SK-N-SH (cell line): ENCODE data around the gene GALK1. TPM values are rescaled to one million over a fixed set of nuclear protein-coding genes. Genes with fewer than 3 reads are reported as not detected.

Source experiments
- CTCF ChIA-PET: fragments of 300-600, 350-600 bp; formaldehyde crosslinking; extraction: SDS; loops from one replicate; lab custom pipeline; 2021; lab: Yijun Ruan, JAX
- POLR2A ChIA-PET: fragments of 350-600 bp; sonication (Branson Sonifier 250); formaldehyde crosslinking; extraction: SDS; loops from one replicate; lab custom pipeline; 2020; ENCODE audit warnings: antibody characterized with exemption, inconsistent platforms; lab: Yijun Ruan, JAX
- DNase-seq: peaks from one replicate; pipeline ENCODE4 v3.0.0; 2012
- H2AFZ ChIP-seq: fragments of 200-600 bp; sonication (generic); 2 replicates; pipeline ENCODE4 v1.8.1; 2016; ENCODE audit warnings: antibody characterized with exemption, mild to moderate bottlenecking, low read depth
- H3F3A ChIP-seq: fragments of 200-600 bp; sonication (generic); replicated peaks from 2 replicates; pipeline ENCODE3; 2016; ENCODE audit warnings: antibody characterized with exemption, mild to moderate bottlenecking; ENCODE audit not compliant: insufficient read depth
- H3K27ac ChIP-seq, 2 experiments: fragments of 200-500 bp in 1 of 2; fragments of 200-600 bp in 1 of 2; sonication (Bioruptor generic) in 1 of 2; sonication (generic), shearing (Covaris generic) in 1 of 2; 2 replicates each; pipeline versions ENCODE4 v1.5.1 to v1.6.1; 2014 to 2016; ENCODE audit warnings: low read depth in 2 of 2, inconsistent platforms in 1 of 2, low read length in 1 of 2, mild to moderate bottlenecking in 1 of 2, mixed read lengths in 1 of 2
- H3K27me3 ChIP-seq: fragments of 200-600 bp; sonication (generic), shearing (Covaris generic); 2 replicates; pipeline ENCODE4 v1.6.1; 2016; ENCODE audit warnings: mixed run types; ENCODE audit not compliant: insufficient read depth
- H3K36me3 ChIP-seq, 2 experiments: fragments of 200-500 bp in 1 of 2; fragments of 200-600 bp in 1 of 2; sonication (Bioruptor generic) in 1 of 2; sonication (generic) in 1 of 2; replicated peaks in 1 of 2; 2 replicates each; pipeline versions ENCODE3 to v1.5.1; 2014 to 2016; ENCODE audit warnings: low read length in 1 of 2, mild to moderate bottlenecking in 1 of 2; ENCODE audit not compliant: insufficient read depth in 2 of 2, control insufficient read depth in 1 of 2
- H3K4me1 ChIP-seq, 2 experiments: fragments of 200-500 bp in 1 of 2; fragments of 200-600 bp in 1 of 2; sonication (Bioruptor generic) in 1 of 2; sonication (generic), shearing (Covaris generic) in 1 of 2; 2 replicates each; pipeline versions ENCODE4 v1.5.1 to v1.6.1; 2014 to 2016; ENCODE audit warnings: low read depth in 1 of 2, low read length in 1 of 2, mixed run types in 1 of 2; ENCODE audit not compliant: insufficient read depth in 2 of 2, control insufficient read depth in 1 of 2
- H3K4me2 ChIP-seq: fragments of 200-600 bp; sonication (generic), shearing (Covaris generic); 2 replicates; pipeline ENCODE4 v1.6.1; 2017; ENCODE audit warnings: mixed run types
- H3K4me3 ChIP-seq, 2 experiments: fragments of 200-500 bp in 1 of 2; fragments of 200-600 bp in 1 of 2; sonication (Bioruptor generic) in 1 of 2; sonication (generic), shearing (Covaris generic) in 1 of 2; 2 replicates each; pipeline versions ENCODE4 v1.5.1 to v1.8.1; 2014 to 2016; ENCODE audit warnings: low read depth in 2 of 2, inconsistent platforms in 1 of 2, low read length in 1 of 2, mild to moderate bottlenecking in 1 of 2, mixed read lengths in 1 of 2, moderate library complexity in 1 of 2
- H3K79me2 ChIP-seq: fragments of 200-600 bp; sonication (generic); 2 replicates; pipeline ENCODE4 v1.8.1; 2017; ENCODE audit warnings: mild to moderate bottlenecking; ENCODE audit not compliant: insufficient read depth
- H3K9ac ChIP-seq: fragments of 200-600 bp; sonication (generic); 2 replicates; pipeline ENCODE4 v1.6.1; 2017; ENCODE audit warnings: mixed run types
- H3K9me2 ChIP-seq: fragments of 200-600 bp; sonication (generic); 2 replicates; pipeline ENCODE4 v1.6.1; 2017; ENCODE audit warnings: mixed run types
- H3K9me3 ChIP-seq: fragments of 200-600 bp; sonication (generic); 2 replicates; pipeline ENCODE4 v1.6.1; 2017; ENCODE audit warnings: mixed run types, mild to moderate bottlenecking, moderate library complexity
- H4K20me1 ChIP-seq: fragments of 200-600 bp; sonication (generic); 2 replicates; pipeline ENCODE4 v1.6.1; 2017; ENCODE audit warnings: mild to moderate bottlenecking, mixed run types; ENCODE audit not compliant: insufficient read depth
- EP300 ChIP-seq, 2 experiments: IDR thresholded peaks; 2 replicates each; pipeline versions ENCODE4 v1.4.0 to v1.6.1; 2012; ENCODE audit warnings: borderline replicate concordance in 1 of 2, low read depth in 1 of 2, low read length in 1 of 2
- EZH2phosphoT487 ChIP-seq: fragments of 200-600 bp; sonication (generic); IDR thresholded peaks from 2 replicates; pipeline ENCODE4 v1.6.1; 2017; ENCODE audit warnings: low read depth, mixed run types, mild to moderate bottlenecking, antibody characterized with exemption, moderate library complexity, borderline replicate concordance
- FOXJ3 ChIP-seq: sonication (generic); formaldehyde crosslinking; IDR thresholded peaks from 2 replicates; pipeline ENCODE4 v1.5.1; 2020; ENCODE audit warnings: mild to moderate bottlenecking, missing genetic modification reagents
- FOXM1 ChIP-seq: IDR thresholded peaks from 2 replicates; pipeline ENCODE4 v1.4.0; 2012; ENCODE audit warnings: low read depth, mild to moderate bottlenecking
- GATA2 ChIP-seq: sonication (generic); formaldehyde crosslinking; IDR thresholded peaks from 2 replicates; pipeline ENCODE4 v1.5.0; 2020; ENCODE audit warnings: mild to moderate bottlenecking, missing genetic modification reagents
- IRF3 ChIP-seq: fragments of 150-350 bp; IDR thresholded peaks from 2 replicates; pipeline ENCODE4 v1.6.1; 2016; ENCODE audit warnings: mild to moderate bottlenecking, low read depth, low read length
- MEF2A ChIP-seq: IDR thresholded peaks from 2 replicates; pipeline ENCODE4 v1.4.0; 2012; ENCODE audit warnings: low read depth, borderline replicate concordance
- NFIC ChIP-seq: IDR thresholded peaks from 2 replicates; pipeline ENCODE4 v1.4.0; 2012; ENCODE audit warnings: borderline replicate concordance
- NRF1 ChIP-seq: IDR thresholded peaks from 2 replicates; pipeline ENCODE4 v1.6.1; 2012; ENCODE audit warnings: low read depth, mild to moderate bottlenecking, low read length
- PBX3 ChIP-seq: IDR thresholded peaks from 2 replicates; pipeline ENCODE4; 2012
- RAD21 ChIP-seq: IDR thresholded peaks from 2 replicates; pipeline ENCODE4 v1.6.1; 2012; ENCODE audit warnings: mild to moderate bottlenecking, low read length
- REST ChIP-seq: IDR thresholded peaks from 2 replicates; pipeline ENCODE4 v1.6.1; 2012; ENCODE audit warnings: mild to moderate bottlenecking, low read depth, low read length, moderate library complexity
- SIN3A ChIP-seq: IDR thresholded peaks from 2 replicates; pipeline ENCODE4 v1.6.1; 2012; ENCODE audit warnings: low read depth, mild to moderate bottlenecking, low read length, moderate library complexity, borderline replicate concordance
- TEAD4 ChIP-seq: IDR thresholded peaks from 2 replicates; pipeline ENCODE4 v1.4.0; 2012; ENCODE audit warnings: mild to moderate bottlenecking, borderline replicate concordance; ENCODE audit not compliant: insufficient read depth
- USF1 ChIP-seq: IDR thresholded peaks from 2 replicates; pipeline ENCODE4 v1.4.0; 2012; ENCODE audit warnings: low read depth, borderline replicate concordance
- USF2 ChIP-seq: fragments of 150-350 bp; IDR thresholded peaks from 2 replicates; pipeline ENCODE4 v1.6.1; 2017; ENCODE audit warnings: antibody characterized with exemption, low read length, low read depth, borderline replicate concordance
- WGBS: methylation state at CpG from one replicate; pipeline ENCODE4 v1.1.6; 2017; ENCODE audit warnings: low lambda C conversion rate; 5-methylcytosine and 5-hydroxymethylcytosine counted together
- polyA plus RNA-seq, 3 experiments: library from polyadenylated mRNA; depleted of rRNA; stranded (reverse); fragments of >200 nt; gene quantifications; 2 replicates each; pipeline ENCODE4 v1.2.3, GENCODE V29; 2012

The GALK1 gene
- polyA plus RNA-seq, 1 of the 3 experiments (the other 2 are of a cell fraction), result 36.5 TPM

GRCh38 chr17:75808549-75808904 is 43.5 kb upstream of the GALK1 start (continued):
- no peak for TF ChIP-seq USF1

GRCh38 chr17:75807861-75808260 is 42.9 kb upstream of the GALK1 start:
- no peaks in the 10 kb centered on the region for H3K27me3 ChIP-seq
- peaks cover under 1 to 16% of the 10 kb centered on the region in 2 experiments for H3K36me3 ChIP-seq
- no peaks in the 10 kb centered on the region for H3K9me3 ChIP-seq
- ChIA-PET POLR2A (interaction anchor here (0.6 to 2.4 kb wide), 2 partner anchors 28 to 98 kb away, joined by 3 to 12 read pairs; a partner anchor contains a TSS), CTCF (interaction anchor here (1.1 to 3.1 kb wide), 8 partner anchors 9 to 54 kb away, joined by 3 to 18 read pairs (median 5); no protein-coding TSS in a partner anchor)
- H3K4me1 ChIP-seq, result peaks cover 0 to 6% of the 10 kb centered on the region in 2 experiments; a peak in 1 of 4 replicates
- 100% methylated on average over 3 of the region's 3 CpGs for WGBS
- DNase-seq, result no peak
- H3F3A ChIP-seq, result no peaks in the 10 kb centered on the region
- peaks cover 42% of the 10 kb centered on the region; the same call in 1 of the 2 replicates for H3K79me2 ChIP-seq
- H3K9ac ChIP-seq, result no peak overlapping the region
- no peak for TF ChIP-seq EZH2phosphoT487
- no peak for TF ChIP-seq PBX3
- TF ChIP-seq FOXJ3 (CRISPR knock-in tag), result no peak
- TF ChIP-seq NRF1, result no peak
- no peak for TF ChIP-seq MEF2A
- no peak for TF ChIP-seq FOXM1
- TF ChIP-seq REST, result no peak
- no peak for TF ChIP-seq RAD21
- TF ChIP-seq IRF3, result no peak
- no peak for TF ChIP-seq SIN3A
- TF ChIP-seq EP300 (IDR thresholded peaks at IDR 0.05; ENCODE audit: borderline replicate concordance in 1 of 2, low read depth in 1 of 2, low read length in 1 of 2), result no peak
- no peak for TF ChIP-seq GATA2 (CRISPR knock-in tag)
- no peak for TF ChIP-seq NFIC
- no peak for TF ChIP-seq USF2
- no peak for TF ChIP-seq TEAD4
- no peak overlapping the region for H3K4me2 ChIP-seq
- H4K20me1 ChIP-seq, result no peaks in the 10 kb centered on the region
- H2AFZ ChIP-seq, result no peak overlapping the region
- H3K9me2 ChIP-seq, result no peaks in the 10 kb centered on the region
- no peak overlapping the region; a peak in 1 of 4 replicates for H3K27ac ChIP-seq
- no peak overlapping the region for H3K4me3 ChIP-seq
